BJ (cell line): ENCODE data around the gene EWSR1. TPM values are rescaled to one million over a fixed set of nuclear protein-coding genes. Genes with fewer than 3 reads are reported as not detected.

ENCODE experiments used
- CTCF ChIA-PET: fragments of 350-600 bp; formaldehyde crosslinking; extraction: SDS; loops from one replicate; lab custom pipeline; 2021; ENCODE audit warnings: antibody characterized with exemption, inconsistent platforms; lab: Yijun Ruan, JAX
- POLR2A ChIA-PET: fragments of 300-600 bp; sonication (Branson Sonifier 250); formaldehyde crosslinking; extraction: SDS; loops from one replicate; lab custom pipeline; 2021; ENCODE audit warnings: antibody characterized with exemption; lab: Charles Lee
- DNase-seq: peaks from one replicate; pipeline ENCODE4 v3.0.0-alpha.2; 2011; ENCODE audit warnings: low read depth
- H3K27me3 ChIP-seq: 2 replicates; pipeline ENCODE4 v1.6.0; 2011; ENCODE audit warnings: low read length; ENCODE audit not compliant: control insufficient read depth, insufficient read depth
- H3K36me3 ChIP-seq: 2 replicates; pipeline ENCODE4 v1.5.1; 2011; ENCODE audit warnings: low read length; ENCODE audit not compliant: control insufficient read depth, insufficient read depth
- H3K4me3 ChIP-seq: 2 replicates; pipeline ENCODE4 v1.5.1; 2011; ENCODE audit warnings: low read depth, mild to moderate bottlenecking, control low read depth, low read length
- CTCF ChIP-seq: IDR thresholded peaks from 2 replicates; pipeline ENCODE4 v1.5.1; 2011; ENCODE audit warnings: low read depth, mild to moderate bottlenecking, control low read depth, inconsistent platforms, low read length, moderate library complexity; ENCODE audit not compliant: insufficient read depth
- polyA plus RNA-seq: library from polyadenylated mRNA; depleted of rRNA; stranded (reverse); fragments of >200 nt; gene quantifications from 2 replicates; pipeline ENCODE4 v1.2.3, GENCODE V29; 2011; rRNA removed
- small RNA-seq: library from RNA; depleted of rRNA; stranded (forward); fragments of <200 nt; gene quantifications from one replicate; pipeline ENCODE3, GENCODE V24; 2012; ENCODE audit warnings: low replicate concordance, low read depth; ENCODE audit not compliant: insufficient read length

EWSR1 gene
- polyA plus RNA-seq, 1 experiment, result 206 TPM

- TF ChIP-seq CTCF, result no peak
- Histone ChIP-seq H3K4me3 (no peak overlapping the region), H3K27me3 (no peaks in the 10 kb centered on the region), H3K36me3 (peaks cover 18% of the 10 kb centered on the region)
- DNase-seq, result no peak
- CTCF ChIA-PET, result interaction anchor here (0.9 to 6.5 kb wide), 3 partner anchors 11 to 42 kb away, joined by 3 to 32 read pairs (median 3); partner anchors contain the start of gene GAS2L1
- POLR2A ChIA-PET, result no interaction called here
These were observed 80.0 kb downstream of the EWSR1 start for GRCh38 chr22:29348041-29348440.

GRCh38 chr22:29348956-29349355 lies 80.9 kb downstream of the EWSR1 start:
- ChIA-PET POLR2A (no interaction called here), CTCF (interaction anchor here (1.5 to 6.5 kb wide), 2 partner anchors 10 to 43 kb away, joined by 3 to 32 read pairs; partner anchors contain the start of gene GAS2L1)
- TF ChIP-seq CTCF, result no peak
- H3K27me3 ChIP-seq, result no peaks in the 10 kb centered on the region
- peaks cover 21% of the 10 kb centered on the region for H3K36me3 ChIP-seq
- no peak for DNase-seq
- H3K4me3 ChIP-seq, result no peak overlapping the region

Small RNAs within 50 kb of the gene (small RNA-seq; reads per million reads assigned to genes)
- not detected for gene MIR3653

Other genes with a start within 250 kb of the EWSR1 start
- not detected in 2 replicates for gene C22orf31, start 206.4 kb upstream of the EWSR1 start, polyA plus RNA-seq
- gene KREMEN1, start 195.2 kb upstream of the EWSR1 start, polyA plus RNA-seq, result 1.6 and 2.1 TPM in 2 replicates
- 0.05 and 0.13 TPM in 2 replicates for gene EMID1, start 62.4 kb upstream of the EWSR1 start, polyA plus RNA-seq
- gene RHBDD3, start 287 bp upstream of the EWSR1 start, polyA plus RNA-seq, result 9.1 and 15.6 TPM in 2 replicates
- gene GAS2L1, start 38.4 kb downstream of the EWSR1 start, polyA plus RNA-seq, result 12.4 and 17.0 TPM in 2 replicates
- 0.16 TPM in 1 of 2 replicates, not detected in the other for gene RASL10A, start 47.4 kb downstream of the EWSR1 start, polyA plus RNA-seq
- gene AP1B1, start 120.3 kb downstream of the EWSR1 start, polyA plus RNA-seq, result 40.1 and 75.0 TPM in 2 replicates
- gene RFPL1, start 170.3 kb downstream of the EWSR1 start, polyA plus RNA-seq, result not detected in 2 replicates
- gene NEFH, start 211.9 kb downstream of the EWSR1 start, polyA plus RNA-seq, result 0.94 and 1.2 TPM in 2 replicates